WI38 (cell line): Measurements from ENCODE around the gene RAMP2.

Experiments used
- H3K4me3 ChIP-seq: 2 replicates; pipeline ENCODE4 v1.5.1; 2011; ENCODE audit warnings: low read depth, mild to moderate bottlenecking, control low read depth, low read length
- CTCF ChIP-seq: IDR thresholded peaks from 2 replicates; pipeline ENCODE4 v1.5.1; 2012; ENCODE audit warnings: low read depth, mild to moderate bottlenecking, control low read depth, low read length

The RAMP2 gene

GRCh38 chr17:42784811-42785592 lies 24.0 kb downstream of the RAMP2 start:
- TF ChIP-seq CTCF = no peak
- H3K4me3 ChIP-seq = no peak overlapping the region

- TF ChIP-seq CTCF = no peak
- no peak overlapping the region for H3K4me3 ChIP-seq
These were observed 26.2 kb downstream of the RAMP2 start for GRCh38 chr17:42787266-42787665.

GRCh38 chr17:42791948-42792347 lies 30.9 kb downstream of the RAMP2 start:
- H3K4me3 ChIP-seq = no peak overlapping the region
- no peak for TF ChIP-seq CTCF

- TF ChIP-seq CTCF = no peak
- H3K4me3 ChIP-seq = no peak overlapping the region
These were observed 31.5 kb downstream of the RAMP2 start for GRCh38 chr17:42792545-42792944.

- no peak overlapping the region for H3K4me3 ChIP-seq
- no peak for TF ChIP-seq CTCF
These were observed 34.0 kb downstream of the RAMP2 start for GRCh38 chr17:42795061-42795460.

GRCh38 chr17:42795465-42795864 lies 34.4 kb downstream of the RAMP2 start:
- TF ChIP-seq CTCF = no peak
- no peak overlapping the region for H3K4me3 ChIP-seq

- no peak overlapping the region for H3K4me3 ChIP-seq
- TF ChIP-seq CTCF = no peak
These were observed 35.2 kb downstream of the RAMP2 start for GRCh38 chr17:42796066-42796758.
